HG02588 (cell line): ENCODE measurements around the gene SLC38A10.

Source experiments
- ATAC-seq: cut with Tn5 transposase; IDR thresholded peaks from one replicate; pipeline ENCODE4 v1.9.1; 2021; ENCODE audit warnings: mild to moderate bottlenecking, moderate library complexity; ENCODE audit not compliant: unreplicated experiment

Gene SLC38A10

DNA sequence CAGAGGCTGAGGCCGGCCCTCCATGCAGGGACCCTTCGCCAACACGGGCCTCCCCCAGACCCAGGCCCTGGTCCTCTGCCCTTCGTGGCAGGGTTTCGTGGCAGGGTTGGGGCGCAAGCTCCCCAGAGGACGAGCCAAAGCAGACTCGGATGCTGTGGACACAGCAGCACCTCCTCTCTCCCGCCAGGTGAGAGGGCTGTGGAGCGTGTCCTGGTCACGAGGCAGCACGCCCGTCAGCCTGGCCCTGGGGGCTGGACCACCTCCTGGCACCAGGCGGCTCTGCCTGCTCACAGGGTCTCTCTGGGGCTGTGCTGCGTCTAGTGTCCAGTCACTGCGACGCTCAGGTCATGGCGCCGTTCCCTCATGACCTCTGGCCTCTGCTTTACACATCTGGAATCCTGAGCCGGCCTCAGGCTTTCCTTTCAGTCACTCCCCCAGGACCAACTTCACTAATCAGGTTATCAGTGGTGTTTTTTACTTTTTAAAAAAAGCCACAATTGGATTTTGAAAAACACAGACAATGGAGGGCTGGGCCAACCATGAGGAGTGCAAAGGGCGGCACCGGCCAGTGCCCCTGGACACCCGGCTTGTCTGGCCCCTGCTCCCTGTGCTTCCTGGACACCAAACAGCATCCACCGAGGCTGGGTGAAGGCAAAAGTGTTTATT lies 50.6 kb downstream of the SLC38A10 start:
- no peak for ATAC-seq

DNA sequence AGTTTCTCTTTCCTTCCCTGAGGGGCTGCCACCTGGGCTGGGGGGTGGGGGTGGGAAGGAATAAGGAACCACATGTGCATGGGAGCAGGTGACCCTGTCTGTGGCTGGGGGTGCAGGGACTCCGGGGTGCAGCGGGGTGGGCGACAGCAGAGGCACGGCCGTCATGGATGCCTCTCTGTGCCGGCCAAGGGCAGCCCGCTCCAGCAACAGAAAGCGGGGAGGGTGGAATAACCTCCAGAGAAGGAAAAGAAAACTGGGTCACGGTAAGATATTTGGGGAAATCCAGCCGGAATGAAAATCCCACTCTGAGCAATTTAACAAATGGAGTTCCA lies 51.8 kb downstream of the SLC38A10 start:
- ATAC-seq: no peak

DNA sequence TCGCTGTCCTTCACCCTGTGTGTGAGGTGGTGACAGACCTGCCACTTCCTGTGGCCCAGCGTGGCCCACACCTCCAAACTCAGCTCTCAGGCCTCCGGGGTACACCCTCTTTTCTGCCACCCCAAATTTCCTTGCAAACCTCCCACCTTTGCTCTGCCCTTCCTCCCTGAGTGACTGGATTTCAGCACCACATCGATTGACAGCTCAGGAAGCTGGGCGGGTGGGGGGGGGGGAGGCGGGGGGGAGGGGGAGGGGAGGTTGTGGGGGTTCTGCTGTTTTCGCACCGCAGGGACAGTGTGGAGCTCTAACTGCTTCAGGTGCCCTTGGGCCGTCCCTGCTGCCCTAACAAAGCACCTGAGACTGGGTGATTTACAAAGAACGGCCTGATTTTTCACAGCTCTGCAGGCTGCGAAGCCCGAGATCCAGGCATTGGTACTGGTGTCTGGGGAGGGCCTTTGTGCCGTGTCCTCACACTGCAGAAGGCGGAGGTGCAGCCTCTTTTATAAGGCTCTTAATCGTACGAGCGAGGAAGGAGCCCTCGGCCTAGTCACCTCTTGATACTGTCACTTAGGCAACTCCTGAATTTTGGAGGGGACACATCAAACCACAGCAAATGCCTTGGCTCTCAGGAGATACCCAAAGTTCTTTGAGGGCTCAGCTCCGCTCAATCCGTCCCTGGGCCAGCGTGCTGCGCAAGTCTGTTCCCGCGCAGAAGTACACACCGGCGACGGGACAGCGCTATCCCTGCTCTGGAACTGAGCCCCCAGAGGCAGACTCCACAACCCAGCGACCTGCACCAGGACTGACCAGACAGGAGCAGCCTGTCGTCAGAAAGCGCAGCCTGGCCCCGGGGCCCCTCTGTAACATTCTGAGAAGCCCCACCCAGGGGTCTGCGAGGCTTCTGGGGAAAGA lies 52.4 kb downstream of the SLC38A10 start:
- ATAC-seq: no peak

DNA sequence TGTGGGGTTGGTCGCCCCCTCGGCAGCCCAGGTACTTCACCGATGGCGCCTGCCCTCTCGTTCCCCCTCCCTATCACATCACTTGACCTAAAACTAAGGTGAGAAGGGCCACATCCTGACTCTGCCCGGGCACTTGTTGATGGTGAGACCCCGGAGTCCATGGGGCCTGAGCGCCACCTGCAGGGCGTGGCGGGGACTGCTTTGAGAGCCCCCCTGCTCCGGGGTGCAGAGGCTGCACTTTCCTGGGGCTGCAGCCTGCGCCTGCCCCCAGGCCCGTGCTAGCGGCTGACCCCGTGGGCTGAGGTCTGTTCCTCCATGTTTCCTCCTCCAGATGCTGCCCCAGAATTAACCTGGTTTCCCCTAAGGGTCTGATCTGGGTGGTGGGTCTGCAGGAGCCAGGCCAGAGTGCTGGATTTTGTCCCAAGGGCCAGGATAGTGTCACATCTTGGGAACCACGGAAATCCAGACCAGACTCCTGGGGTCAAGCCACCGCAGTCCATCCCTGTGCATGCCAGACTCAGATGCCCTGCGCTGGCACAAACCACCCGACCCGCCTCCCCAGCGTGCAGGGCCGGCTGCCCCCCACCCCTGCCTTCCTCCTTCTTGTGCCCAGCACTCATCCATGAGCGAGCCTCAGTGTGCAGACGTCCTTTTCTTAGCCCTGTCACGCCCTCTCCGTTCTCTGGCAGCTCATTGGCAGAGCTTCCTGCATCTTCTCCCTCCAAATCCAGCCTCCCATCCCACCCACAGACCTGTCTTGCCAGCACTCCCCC lies 53.3 kb downstream of the SLC38A10 start:
- no peak for ATAC-seq

DNA sequence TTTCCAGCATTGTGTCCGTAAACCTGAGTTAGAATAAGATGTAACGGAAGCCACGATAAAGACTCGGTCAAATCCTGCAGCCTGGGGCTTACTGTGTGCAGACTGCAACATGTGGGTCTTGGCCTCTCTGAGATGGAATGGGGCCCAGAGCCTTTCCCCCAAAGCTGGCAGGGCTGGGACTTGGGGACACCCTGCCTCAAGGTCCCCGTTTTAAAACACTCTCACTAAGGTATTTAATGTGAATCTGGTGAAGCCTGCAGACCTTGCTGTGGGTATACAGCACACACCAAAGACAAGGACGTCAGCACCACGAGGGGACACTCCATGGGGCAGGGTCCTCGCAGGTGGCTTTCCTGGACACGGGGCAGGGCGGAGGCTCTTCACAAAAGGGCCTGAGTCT lies 53.9 kb downstream of the SLC38A10 start:
- ATAC-seq: no peak

DNA sequence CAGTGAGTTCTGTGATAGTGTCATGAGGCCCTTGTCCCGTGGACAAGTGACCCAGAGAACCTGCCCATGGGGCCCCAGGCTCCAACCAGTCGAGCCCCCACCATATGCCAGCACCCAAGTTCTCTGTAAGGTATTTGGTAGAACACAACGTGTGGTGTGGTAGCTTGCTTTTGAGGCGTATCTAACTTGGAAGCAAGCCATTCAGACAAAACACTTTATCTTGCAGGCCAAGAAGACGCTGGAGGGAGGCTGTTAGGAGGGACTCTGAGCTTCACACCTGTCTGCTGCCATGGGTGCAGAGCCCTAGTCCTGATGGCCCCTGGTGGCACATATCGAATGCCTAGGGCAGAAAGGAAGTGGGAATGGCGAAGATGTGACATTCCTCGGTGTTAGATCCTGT lies 54.3 kb downstream of the SLC38A10 start:
- ATAC-seq: no peak

DNA sequence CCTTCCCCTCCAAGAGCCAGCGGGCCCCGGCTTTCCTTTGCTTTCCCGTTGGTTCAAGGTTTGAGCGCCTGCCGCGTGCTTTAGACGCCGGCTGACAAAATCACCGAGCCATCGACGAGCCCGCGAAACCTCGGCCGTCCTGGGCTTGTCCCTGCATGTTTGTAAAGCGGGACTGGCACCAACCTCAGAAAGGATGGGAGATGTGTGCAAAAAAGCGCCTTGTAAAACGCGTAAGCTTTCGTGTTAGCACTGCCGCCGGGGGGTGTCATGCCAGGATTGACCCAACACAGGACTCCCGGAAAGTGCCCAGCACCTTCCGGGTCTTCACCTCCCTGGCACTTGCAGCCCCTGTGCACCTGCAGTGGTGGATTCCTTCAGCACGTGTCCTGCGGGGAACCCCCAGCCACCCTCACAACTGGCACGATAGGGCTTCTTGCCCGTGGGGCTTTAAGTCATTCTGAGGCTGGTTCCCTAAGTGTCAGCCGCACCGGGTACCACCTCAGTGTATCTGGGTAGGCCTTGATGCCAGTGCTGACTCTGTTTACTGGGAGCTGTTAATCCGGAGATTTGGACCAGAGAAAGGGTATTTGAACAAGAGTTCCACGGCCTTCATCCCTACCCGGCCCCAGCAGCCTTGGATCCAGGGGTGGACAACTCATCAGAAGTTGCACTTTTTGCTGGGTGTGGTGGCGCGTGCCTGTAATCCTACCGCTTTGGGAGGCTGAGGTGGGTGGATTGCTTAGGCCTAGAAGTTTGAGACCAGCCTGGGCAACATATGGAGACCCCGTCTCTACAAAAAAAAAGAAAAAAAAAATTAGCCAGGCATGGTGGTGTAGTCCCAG lies 55.2 kb downstream of the SLC38A10 start:
- ATAC-seq: peak; percentile 1

DNA sequence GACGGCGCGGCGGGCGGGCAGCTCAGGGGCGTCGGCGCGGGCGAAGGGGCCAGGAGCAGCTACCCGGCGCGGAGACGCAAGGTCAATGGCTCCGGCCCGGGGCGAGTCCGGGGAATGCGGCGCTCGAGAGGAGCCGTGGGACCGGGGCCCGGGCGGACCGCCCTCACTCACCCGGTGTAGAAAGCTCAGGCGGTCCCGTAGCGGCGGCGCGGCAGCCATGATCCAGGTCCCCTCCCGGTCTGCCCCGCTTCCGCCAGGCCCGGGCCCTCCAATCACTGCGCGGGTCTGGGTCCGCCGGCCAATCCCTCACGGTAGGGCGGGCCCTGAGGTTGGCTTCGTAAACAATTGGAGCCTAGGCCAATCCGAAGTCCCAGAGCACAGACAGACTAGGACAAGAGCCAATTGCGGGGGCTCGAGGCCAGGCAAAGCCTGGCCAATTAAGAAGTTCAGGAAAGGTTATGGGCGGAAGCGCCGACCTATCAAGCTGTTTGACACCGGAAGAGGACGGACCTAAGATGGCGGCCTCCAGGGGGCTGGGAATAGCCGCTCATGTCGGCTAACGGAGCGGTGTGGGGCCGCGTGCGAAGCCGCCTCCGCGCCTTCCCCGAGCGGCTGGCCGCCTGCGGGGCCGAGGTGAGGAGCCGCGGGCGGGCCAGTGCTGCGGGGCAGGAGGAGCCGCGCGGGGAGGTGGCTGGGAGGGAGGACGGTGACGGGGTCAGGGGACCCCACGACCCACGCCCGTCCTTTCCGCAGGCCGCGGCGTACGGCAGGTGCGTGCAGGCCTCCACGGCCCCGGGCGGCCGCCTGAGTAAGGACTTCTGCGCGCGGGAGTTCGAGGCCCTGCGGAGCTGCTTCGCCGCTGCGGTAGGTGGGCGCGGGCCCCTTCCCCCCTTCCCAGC lies 56.0 kb downstream of the SLC38A10 start, which contains the start of the genes NDUFAF8 and TEPSIN:
Gene NDUFAF8, plus strand, starts transcription at position 504 of the 899 bp plus-strand sequence. Its CDS starts 46 bp downstream, at position 550.
Gene TEPSIN, minus strand, starts transcription at position 241 of the 899 bp plus-strand sequence. Its CDS starts 22 bp downstream, at position 219.
- peak; percentile 87 for ATAC-seq

DNA sequence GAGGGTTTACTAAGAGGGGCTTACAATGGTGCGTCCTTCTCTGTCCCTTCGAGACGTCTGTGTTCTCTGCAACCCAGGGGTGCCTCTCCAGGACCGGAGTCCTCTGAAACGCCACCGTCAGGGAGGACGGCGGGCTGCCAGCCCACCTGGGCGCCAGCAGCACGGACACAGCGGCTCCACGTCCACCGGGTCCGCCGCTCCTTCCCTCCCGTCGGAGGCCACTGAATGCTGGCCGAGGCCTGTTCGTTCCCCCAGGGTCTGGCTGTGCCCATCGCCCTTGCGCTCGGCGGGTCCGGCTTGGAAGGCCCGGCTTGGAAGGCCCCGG lies 56.7 kb downstream of the SLC38A10 start:
- ATAC-seq: no peak

DNA sequence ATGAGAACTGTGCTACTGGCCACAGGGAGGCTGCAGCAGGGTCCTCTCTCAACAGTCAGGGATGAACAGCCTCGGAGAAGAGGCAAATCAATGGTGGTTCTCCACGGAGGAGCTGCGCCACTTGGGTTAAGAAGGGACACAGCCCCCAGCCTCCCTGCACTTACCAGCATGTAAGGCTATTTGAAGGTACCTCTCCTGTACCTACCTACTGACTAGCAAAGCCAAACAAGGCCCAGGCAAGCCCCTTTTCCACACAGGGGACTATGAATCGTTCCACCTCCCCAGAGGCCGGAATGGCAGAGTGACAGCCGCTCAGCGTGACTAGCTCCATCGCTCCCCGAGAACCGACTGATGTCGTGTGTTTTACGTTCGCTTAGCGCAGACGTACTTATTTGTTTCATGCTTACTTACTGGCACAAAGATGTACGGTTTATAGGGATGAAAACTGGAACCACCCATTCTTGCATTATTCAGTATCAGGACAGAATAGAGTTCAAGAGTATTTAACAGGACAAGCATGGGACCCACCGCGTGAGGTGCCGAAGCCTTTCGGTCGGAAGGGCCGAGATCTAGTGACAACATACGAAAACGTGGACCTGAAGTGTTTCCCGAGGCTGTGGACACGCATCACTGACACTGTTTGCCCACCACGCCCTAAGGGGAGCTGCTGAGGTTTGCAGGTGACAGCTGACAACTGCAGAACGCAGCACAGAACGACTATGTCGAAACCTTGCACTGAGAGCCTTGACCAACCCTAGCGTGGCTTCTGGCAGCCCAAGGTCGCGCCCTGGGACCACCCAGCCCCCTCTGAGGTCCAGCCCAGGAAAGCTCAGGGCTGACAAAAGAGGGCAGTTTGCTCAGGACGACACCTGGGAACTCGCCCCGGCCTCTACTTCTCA lies 57.3 kb downstream of the SLC38A10 start:
- ATAC-seq: no peak

DNA sequence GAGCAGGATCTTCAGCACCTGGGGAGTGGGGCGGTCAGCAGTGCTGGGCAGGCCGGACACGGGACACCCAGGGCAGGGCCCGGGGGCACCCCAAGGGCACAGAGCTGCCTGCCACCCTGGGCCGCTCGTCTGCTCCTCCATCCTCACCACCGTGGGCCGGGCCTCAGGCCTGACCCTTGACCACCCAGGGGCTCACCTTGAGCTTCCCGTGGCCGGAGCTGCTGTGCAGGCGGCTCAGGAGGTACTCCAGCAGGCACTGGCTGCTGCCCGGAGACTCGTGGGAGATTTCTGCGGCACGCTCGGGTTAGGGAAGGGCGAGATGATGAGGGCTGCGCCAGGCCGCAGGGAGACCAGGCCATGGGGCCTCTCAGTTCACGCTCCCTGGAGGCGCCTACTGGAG lies 58.3 kb downstream of the SLC38A10 start:
- no peak for ATAC-seq

DNA sequence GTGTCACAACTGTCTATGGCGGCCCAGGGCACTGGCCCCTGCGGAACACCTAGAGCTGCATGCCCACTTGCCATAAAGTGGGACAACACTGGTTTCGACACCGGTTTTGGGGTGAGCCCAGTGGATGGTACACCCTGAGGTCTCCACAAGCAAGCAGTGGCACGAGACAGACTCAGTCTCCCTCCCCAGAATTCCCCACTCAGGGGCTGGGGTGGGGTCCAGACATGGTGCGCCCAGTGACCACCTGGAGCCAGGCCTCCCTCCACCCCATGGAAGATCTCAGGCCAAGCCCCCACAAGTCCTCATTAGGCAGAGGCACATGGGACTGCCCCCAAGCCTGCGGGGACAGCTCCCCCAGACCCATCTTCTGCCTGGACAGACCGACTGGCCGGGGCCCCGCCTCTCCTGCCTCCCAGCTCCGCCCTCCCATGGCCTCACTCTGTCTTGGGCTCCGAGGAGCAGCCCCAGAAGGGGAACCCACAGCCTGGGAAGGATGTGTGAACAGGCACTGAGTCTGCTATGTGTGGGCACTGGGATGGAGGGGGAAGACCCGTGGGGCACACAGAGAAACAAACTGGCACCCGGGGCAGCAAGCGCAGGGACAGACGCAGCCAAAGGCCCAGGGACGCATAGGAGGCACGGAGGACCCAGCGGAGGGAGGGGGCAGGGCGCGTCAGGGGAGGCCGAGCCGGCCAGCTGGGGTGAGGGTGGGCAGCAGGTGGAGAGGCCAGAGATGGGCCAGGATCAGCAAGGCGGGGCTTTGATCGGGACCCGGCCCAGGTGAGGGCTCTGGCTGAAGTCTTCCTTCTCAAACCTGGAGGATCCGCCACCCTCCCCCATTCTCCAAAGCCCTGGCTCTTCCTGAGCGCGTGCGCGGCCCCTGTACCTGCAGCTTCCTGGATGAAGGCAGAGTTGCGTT lies 59.0 kb downstream of the SLC38A10 start:
- ATAC-seq: no peak

DNA sequence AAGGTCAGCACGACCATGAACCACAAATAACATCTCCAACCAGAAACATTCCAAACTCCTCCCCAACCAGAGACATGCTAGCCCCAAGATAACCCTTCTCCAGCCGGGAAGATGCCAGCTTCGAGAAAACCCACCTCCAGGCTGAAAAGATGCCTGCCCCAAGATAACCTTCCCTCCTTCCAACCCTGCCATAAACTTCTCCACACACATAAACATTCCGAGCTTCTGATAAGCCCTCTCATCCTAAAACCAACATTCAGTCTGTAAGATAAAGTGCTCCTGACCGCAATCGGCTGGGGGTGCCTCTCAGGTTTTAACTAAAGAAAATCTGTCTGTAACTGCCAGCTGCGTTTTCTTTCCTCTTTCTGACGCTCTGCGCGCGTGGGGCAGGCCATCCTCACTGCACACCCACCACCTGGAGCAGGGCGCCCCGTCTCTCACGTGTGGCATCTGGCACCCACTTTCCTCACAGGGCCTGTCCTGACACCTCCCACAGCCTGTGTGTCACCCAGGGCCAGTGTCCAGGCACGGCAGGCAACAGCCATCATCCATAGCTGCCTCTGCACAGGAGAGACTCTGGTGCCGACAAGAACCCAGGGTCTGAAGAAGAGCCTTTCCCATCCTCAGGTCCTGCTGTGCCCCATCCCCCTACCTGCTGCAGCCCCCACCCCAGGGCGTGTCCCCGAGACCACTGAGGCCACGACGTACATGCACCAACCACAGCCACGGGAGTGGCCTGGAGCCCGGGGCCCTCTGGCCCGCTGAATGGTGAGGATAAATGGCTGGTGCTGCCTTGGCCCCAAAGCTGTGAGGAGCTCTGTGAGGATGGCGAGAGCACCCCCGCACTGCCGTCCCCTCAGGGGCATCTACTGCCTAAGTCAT lies 59.9 kb downstream of the SLC38A10 start:
- no peak for ATAC-seq

DNA sequence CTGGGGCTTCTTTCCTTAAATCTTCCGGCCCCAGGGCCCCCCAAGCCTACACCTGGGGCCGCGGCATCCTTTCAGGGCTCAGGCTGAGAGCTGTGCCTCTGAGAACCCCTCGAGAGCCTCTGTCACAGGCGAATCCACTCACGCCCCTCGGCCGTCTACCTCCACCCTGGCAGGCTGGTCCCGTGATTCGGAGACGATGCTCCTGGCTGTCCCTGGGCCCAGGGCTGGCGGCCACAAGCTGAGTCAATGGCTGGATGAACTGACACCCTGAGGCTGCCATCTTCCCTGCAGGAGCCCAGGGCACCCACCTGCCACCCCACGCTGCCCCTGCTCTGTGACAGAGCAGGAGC lies 60.6 kb downstream of the SLC38A10 start:
- ATAC-seq: no peak

DNA sequence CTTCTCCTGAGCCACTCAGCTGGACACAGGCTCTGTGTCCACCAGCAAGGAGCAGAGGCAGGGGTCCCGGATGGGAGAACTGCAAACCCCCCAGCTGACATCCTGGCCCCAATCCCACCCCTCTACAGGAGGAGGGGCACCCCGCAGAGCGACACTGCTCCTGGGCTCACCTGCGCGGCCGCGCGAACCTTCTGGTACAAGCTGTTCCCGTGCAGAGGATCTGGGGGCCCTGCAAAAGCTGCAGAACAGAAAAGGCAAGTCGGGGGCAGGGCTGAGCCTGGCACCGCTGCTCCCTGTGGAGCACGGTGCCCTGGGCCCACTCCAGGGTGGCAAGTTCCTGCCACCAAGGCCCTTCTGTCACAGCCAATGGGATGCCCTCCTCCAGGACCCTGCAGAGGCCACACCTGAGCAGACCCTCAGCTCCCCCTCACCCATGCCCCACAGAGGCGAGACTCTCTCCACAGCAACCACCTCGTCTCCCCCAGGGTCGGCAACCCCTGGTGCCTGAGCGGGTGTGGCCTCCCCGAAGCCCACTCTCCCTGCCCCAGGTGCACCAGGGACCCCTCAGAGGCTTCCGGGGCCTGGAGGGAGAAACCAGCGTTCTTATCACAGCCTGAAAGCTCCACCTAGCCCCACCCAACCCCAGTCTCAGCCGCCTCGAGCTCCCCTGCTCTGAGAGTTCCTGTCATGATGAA lies 61.1 kb downstream of the SLC38A10 start:
- no peak for ATAC-seq

DNA sequence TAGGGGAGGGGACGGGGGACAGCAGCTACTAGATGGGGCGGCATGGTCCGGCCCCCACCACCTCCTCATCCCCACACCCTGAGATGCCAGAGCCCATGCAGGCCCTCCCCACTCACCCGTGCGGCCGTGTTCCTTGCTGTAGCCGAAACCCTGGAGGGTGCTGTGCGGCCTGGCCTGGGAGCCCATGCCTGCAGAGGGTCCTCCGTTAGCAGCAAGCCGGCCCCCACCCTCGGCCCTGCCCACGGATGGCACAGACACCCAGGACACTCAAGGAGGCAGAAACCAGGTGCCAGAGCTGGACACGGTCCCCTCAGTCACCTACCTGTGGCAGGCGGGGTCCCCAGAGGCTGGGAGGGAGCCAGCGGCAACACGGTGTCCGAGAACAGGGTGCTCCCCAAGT lies 61.8 kb downstream of the SLC38A10 start:
- ATAC-seq: no peak
